A673 (cell line): Measurements from ENCODE around the gene TSPAN14.

Experiments
- EZH2 ChIP-seq: fragments of 200-600 bp; sonication (generic); IDR thresholded peaks from 2 replicates; pipeline ENCODE4 v1.6.1; 2017; ENCODE audit warnings: borderline replicate concordance, low read depth, mild to moderate bottlenecking, mixed read lengths, antibody characterized with exemption, low read length; ENCODE audit not compliant: poor library complexity, severe bottlenecking
- TF ChIP-seq, protein P1 (sequence below): fragments of 300-800, 200-600 bp; sonication (generic); conservative IDR thresholded peaks from 2 replicates; pipeline ENCODE4 v1.5.1; 2017; ENCODE audit warnings: low read depth, mild to moderate bottlenecking, antibody characterized with exemption, low read length, moderate library complexity, mixed read lengths

DNA sequence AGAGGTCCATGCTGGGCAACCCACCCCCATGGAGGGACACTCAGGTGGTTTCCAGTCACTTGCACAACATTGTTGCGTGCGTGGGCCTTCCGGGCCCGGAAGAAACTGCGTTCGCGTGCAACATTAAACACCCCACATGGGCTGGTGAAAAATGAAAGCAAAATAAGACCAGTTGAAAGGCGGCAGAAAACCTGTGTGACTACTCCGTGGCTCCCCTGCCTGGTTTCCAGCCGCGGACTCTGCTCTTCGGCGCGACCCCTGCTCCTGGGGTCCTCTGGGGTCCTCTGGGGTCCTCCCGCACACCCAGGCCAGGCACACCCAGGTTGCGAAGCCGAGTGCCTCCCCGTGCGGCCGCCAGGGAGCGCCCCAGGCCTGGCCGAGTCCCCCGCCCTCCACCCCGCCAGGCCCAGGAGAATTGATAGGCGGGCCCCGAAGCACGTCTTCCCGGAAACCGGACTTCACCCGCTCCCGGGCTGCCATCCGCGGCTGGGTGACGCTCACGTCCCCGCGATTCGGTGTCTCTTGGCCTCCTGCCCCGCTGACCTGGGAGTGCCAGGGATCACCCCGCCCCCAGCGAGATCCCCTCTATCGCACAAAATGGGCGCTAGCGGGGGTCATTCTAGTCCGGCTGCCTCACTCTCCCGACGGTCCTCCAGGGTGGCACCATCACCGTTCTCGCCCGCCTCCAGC, 81.7 kb downstream of the TSPAN14 start:
- TF ChIP-seq, protein P1, sequence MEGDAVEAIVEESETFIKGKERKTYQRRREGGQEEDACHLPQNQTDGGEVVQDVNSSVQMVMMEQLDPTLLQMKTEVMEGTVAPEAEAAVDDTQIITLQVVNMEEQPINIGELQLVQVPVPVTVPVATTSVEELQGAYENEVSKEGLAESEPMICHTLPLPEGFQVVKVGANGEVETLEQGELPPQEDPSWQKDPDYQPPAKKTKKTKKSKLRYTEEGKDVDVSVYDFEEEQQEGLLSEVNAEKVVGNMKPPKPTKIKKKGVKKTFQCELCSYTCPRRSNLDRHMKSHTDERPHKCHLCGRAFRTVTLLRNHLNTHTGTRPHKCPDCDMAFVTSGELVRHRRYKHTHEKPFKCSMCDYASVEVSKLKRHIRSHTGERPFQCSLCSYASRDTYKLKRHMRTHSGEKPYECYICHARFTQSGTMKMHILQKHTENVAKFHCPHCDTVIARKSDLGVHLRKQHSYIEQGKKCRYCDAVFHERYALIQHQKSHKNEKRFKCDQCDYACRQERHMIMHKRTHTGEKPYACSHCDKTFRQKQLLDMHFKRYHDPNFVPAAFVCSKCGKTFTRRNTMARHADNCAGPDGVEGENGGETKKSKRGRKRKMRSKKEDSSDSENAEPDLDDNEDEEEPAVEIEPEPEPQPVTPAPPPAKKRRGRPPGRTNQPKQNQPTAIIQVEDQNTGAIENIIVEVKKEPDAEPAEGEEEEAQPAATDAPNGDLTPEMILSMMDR, result peak; percentile 67
- TF ChIP-seq EZH2, result no peak
